Smooth muscle cell (in vitro differentiated cells): ENCODE results near the gene VSX1. TPM values are rescaled to one million over a fixed set of nuclear protein-coding genes. Genes with fewer than 3 reads are reported as not detected.

Experiments
- DNase-seq: peaks from one replicate; lab custom pipeline; 2025; ENCODE audit not compliant: unreplicated experiment; lab: John Stamatoyannopoulos, UW
- H2AFZ ChIP-seq: fragments of 200-600 bp; sonication (generic); 2 replicates; pipeline ENCODE4 v1.6.0; 2016; ENCODE audit warnings: antibody characterized with exemption, low read depth, mild to moderate bottlenecking
- H3F3A ChIP-seq: fragments of 200-600 bp; sonication (generic); 2 replicates; pipeline ENCODE4 v1.6.0; 2017; ENCODE audit warnings: antibody characterized with exemption, low read depth
- H3K27ac ChIP-seq: fragments of 200-600 bp; sonication (generic); 2 replicates; pipeline ENCODE4 v1.5.1; 2016; ENCODE audit warnings: low read depth, mild to moderate bottlenecking
- H3K27me3 ChIP-seq: fragments of 200-600 bp; sonication (generic); 2 replicates; pipeline ENCODE4 v1.6.1; 2016; ENCODE audit warnings: low read depth, mild to moderate bottlenecking
- H3K36me3 ChIP-seq: fragments of 200-600 bp; sonication (generic); 2 replicates; pipeline ENCODE4 v1.5.1; 2016; ENCODE audit warnings: low read depth
- H3K4me1 ChIP-seq: fragments of 200-600 bp; sonication (generic); 2 replicates; pipeline ENCODE4 v1.5.1; 2016; ENCODE audit warnings: low read depth
- H3K4me2 ChIP-seq: fragments of 200-600 bp; sonication (generic); 2 replicates; pipeline ENCODE4 v1.6.0; 2016; ENCODE audit warnings: mild to moderate bottlenecking
- H3K4me3 ChIP-seq: fragments of 200-600 bp; sonication (generic); 2 replicates; pipeline ENCODE4 v1.5.1; 2016; ENCODE audit warnings: mild to moderate bottlenecking
- H3K79me2 ChIP-seq: fragments of 200-600 bp; sonication (generic); 2 replicates; pipeline ENCODE4 v1.6.0; 2016; ENCODE audit warnings: low read depth, mild to moderate bottlenecking
- H3K9ac ChIP-seq: fragments of 200-600 bp; sonication (generic); 2 replicates; pipeline ENCODE4 v1.6.0; 2016; ENCODE audit warnings: low read depth
- H3K9me3 ChIP-seq: fragments of 200-600 bp; sonication (generic); replicated peaks from 2 replicates; pipeline ENCODE4 v1.5.1; 2016; ENCODE audit warnings: low read depth
- H4K20me1 ChIP-seq: fragments of 200-600 bp; sonication (generic); 2 replicates; pipeline ENCODE4 v1.6.0; 2016; ENCODE audit warnings: low read depth
- whole genome bisulfite sequencing: methylation state at CpG from one replicate; pipeline ENCODE4 v1.1.7; 2016; ENCODE audit warnings: low lambda C conversion rate; 5-methylcytosine and 5-hydroxymethylcytosine counted together
- polyA plus RNA-seq: library from polyadenylated mRNA; unstranded; fragments of >200 nt; fragmentation: Nextera tagmentation; extraction: Ambion mirVana; gene quantifications from 2 replicates; pipeline ENCODE4 v1.2.1, GENCODE V29; 2016
- total RNA-seq: library from RNA; depleted of rRNA; stranded (reverse); fragments of >200 nt; gene quantifications from 2 replicates; pipeline ENCODE4 v1.2.3, GENCODE V29; 2014
- TF ChIP-seq, protein P1 (sequence below): fragments of 200-600 bp; sonication (generic); IDR thresholded peaks from 2 replicates; pipeline ENCODE4 v1.5.1; 2017; ENCODE audit warnings: borderline replicate concordance, mild to moderate bottlenecking, antibody characterized with exemption; ENCODE audit not compliant: insufficient read depth, poor library complexity, severe bottlenecking

VSX1 gene
- total and polyA plus RNA-seq, 2 experiments from 2014 or later: not detected

GRCh38 chr20:25088267-25088666 lies 6.3 kb upstream of the VSX1 start:
- Histone ChIP-seq H4K20me1 (no peaks in the 10 kb centered on the region), H3K79me2 (no peaks in the 10 kb centered on the region), H3K27ac (no peak overlapping the region), H3F3A (no peaks in the 10 kb centered on the region), H3K4me1 (peaks cover 5% of the 10 kb centered on the region), H3K4me3 (no peak overlapping the region), H2AFZ (no peak overlapping the region), H3K9ac (no peak overlapping the region), H3K27me3 (peaks cover 68% of the 10 kb centered on the region), H3K9me3 (no peaks in the 10 kb centered on the region), H3K36me3 (no peaks in the 10 kb centered on the region), H3K4me2 (no peak overlapping the region)
- 77% methylated on average over 6 of the region's 6 CpGs for WGBS
- TF ChIP-seq, protein P1, sequence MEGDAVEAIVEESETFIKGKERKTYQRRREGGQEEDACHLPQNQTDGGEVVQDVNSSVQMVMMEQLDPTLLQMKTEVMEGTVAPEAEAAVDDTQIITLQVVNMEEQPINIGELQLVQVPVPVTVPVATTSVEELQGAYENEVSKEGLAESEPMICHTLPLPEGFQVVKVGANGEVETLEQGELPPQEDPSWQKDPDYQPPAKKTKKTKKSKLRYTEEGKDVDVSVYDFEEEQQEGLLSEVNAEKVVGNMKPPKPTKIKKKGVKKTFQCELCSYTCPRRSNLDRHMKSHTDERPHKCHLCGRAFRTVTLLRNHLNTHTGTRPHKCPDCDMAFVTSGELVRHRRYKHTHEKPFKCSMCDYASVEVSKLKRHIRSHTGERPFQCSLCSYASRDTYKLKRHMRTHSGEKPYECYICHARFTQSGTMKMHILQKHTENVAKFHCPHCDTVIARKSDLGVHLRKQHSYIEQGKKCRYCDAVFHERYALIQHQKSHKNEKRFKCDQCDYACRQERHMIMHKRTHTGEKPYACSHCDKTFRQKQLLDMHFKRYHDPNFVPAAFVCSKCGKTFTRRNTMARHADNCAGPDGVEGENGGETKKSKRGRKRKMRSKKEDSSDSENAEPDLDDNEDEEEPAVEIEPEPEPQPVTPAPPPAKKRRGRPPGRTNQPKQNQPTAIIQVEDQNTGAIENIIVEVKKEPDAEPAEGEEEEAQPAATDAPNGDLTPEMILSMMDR: no peak
- no peak for DNase-seq

DNA sequence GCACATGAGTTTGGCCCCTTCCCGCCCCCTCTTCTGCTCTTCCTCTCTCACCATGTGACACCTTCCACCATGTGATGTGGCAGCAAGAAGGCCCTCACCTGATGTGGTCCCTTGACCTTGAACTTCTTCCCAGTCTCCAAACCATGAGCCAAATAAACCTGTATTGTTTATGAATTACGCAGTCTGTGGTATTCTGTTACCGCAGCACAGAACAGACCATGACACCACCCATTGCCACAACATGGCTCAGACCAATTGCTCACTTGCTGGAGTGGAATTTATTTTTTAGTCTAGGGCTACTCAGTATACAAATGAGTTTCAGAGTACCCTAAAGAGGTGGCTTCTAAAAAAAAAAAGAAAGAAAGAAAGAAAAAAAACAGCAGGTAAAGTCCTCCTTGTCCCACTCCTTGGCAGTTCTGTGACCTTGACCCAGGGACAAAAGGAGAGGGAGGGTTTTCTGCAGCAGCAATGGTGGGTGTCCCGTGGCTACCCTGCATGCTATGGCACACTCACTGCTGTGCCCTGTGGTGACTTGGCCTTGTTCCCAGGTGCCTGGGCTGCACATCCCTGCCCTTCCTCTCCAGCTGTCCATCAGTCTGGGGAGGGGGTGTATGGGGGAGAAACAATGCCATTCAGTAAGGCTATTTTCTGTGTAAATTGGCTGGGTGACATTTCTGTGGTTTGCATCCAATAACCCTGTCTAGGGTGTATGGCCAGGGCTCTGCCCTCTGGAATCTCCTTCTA lies 5.4 kb upstream of the VSX1 start:
- H3K4me2 ChIP-seq: no peak overlapping the region
- 91% methylated on average over 4 of the region's 4 CpGs for WGBS
- H4K20me1 ChIP-seq: no peaks in the 10 kb centered on the region
- H3K36me3 ChIP-seq: no peaks in the 10 kb centered on the region
- no peak for DNase-seq
- no peak overlapping the region for H2AFZ ChIP-seq
- peaks cover 77% of the 10 kb centered on the region for H3K27me3 ChIP-seq
- H3K4me3 ChIP-seq: no peak overlapping the region
- no peaks in the 10 kb centered on the region for H3F3A ChIP-seq
- no peaks in the 10 kb centered on the region for H3K9me3 ChIP-seq
- peaks cover 5% of the 10 kb centered on the region for H3K4me1 ChIP-seq
- H3K27ac ChIP-seq: no peak overlapping the region
- TF ChIP-seq, protein P1: no peak
- H3K79me2 ChIP-seq: no peaks in the 10 kb centered on the region
- no peak overlapping the region for H3K9ac ChIP-seq

DNA sequence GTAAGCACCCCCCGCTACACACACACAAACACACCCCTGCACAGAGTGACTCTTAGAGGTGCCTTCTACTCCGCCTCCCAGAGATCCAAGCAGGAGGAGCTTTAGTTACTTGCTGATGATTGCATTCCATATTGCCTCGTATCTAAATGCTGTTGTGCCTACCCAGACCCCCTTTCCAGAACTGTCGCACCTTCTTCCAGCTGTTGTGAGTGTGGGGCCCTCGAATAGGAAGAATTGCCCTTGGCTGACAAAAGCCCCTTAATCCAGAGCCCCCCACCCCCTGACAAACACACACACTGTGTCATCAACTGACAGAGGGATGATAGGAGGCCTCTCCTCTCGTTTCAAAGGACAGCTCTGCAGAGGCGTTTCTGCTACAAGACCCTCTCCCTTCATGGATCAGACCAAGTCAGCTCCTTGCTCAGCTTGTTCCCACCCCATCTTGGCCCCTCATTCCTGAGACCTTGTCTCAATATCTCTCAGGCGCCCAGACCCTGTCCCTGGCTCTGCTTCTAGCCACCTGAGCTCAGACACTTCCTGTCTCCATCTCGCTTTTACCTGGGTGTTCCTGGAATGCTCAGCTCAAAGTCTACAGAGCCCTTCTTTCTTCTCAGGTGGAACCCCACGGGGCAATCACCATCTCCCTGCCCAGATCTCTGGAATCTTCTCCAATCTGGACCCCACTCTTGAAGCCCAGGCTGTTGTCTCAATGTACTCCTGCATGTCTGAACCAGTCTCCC lies 4.0 kb upstream of the VSX1 start:
- H3K36me3 ChIP-seq: no peaks in the 10 kb centered on the region
- H3K27ac ChIP-seq: no peak overlapping the region
- no peak for DNase-seq
- H4K20me1 ChIP-seq: no peaks in the 10 kb centered on the region
- H3K4me3 ChIP-seq: no peak overlapping the region
- 77% methylated on average over 10 of the region's 10 CpGs for WGBS
- no peak overlapping the region for H3K4me2 ChIP-seq
- peaks cover 85% of the 10 kb centered on the region for H3K27me3 ChIP-seq
- no peaks in the 10 kb centered on the region for H3K79me2 ChIP-seq
- H3K9me3 ChIP-seq: no peaks in the 10 kb centered on the region
- H2AFZ ChIP-seq: no peak overlapping the region
- H3F3A ChIP-seq: no peaks in the 10 kb centered on the region
- peaks cover 5% of the 10 kb centered on the region for H3K4me1 ChIP-seq
- TF ChIP-seq, protein P1: no peak
- no peak overlapping the region for H3K9ac ChIP-seq
